ENCODE results near the gene GNA15. TPM values are rescaled to one million over a fixed set of nuclear protein-coding genes. Genes with fewer than 3 reads are reported as not detected.
A peak's percentile ranks its signal among the peaks of the same experiment; 100 is the strongest.

GNA15 gene
- total RNA-seq, 1 donor from 2014 or later: 2.9 TPM

DNA sequence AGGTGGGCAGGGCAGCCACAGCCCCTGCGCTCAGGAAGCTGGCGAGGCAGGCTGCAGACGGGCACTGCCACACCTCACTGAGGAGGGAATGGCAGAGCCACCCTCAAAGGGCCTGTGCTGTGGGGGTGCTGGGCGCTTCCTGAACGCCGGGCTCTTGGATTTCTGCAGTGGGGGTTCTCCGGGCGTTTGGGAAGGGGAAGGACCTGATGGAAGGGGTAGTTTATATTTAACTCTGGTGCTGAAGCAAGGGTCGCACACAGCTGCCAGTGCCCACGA is 31.2 kb upstream of the GNA15 start:
- no peak for ATAC-seq
- DNase-seq (ENCODE audit: missing footprints): peak; percentile 0
- intact Hi-C loops (cut with DNase I): loop anchor here (1.0 to 5.0 kb wide), 2 partner anchors 28 to 142 kb away; no protein-coding TSS in a partner anchor

DNA sequence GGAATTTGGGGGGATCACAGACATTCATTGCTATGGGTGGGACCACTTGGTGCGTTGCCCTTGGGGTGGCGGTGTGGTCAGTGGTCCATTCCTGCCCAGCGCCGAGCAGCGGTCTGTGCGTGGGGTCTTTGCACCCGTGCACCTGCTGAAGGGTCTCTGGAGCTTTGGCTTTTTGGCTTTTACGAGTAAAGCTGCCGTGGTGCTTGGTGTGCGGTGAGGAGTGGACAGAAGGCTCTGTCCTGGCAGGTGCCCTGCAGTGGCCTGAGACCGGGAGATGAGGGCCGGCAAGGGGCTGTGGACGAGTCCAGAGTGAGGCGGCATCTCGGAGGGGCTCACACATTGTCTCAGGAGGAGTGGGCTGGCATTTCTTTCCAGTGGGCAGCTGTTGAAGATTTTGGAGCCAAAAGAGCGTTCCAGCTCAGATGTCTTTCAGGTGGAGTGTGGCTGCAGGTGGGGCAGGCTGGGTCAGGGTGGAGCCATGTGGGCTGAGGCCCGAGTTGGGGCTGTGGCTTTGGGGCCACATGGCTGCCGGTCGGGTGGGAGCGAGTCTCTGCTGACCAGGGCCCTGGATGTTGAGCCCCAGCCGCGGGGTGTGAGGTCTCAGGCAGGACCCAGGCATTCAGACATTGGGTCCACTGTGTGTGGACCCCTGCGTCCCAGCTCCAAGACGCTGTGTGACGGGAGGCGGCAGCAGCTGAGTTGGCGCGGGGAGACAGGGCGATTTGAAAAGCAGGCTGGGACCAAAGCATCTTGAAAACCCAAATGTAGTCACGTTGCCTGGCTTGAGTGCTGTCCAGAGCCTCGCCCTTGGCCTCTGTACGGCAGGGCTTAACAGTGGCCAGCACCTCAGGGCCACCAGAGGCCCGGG is 30.0 kb upstream of the GNA15 start:
- intact Hi-C loops (cut with DNase I): no loop called here
- DNase-seq (ENCODE audit: missing footprints) (no peak), ATAC-seq (no peak)

DNA sequence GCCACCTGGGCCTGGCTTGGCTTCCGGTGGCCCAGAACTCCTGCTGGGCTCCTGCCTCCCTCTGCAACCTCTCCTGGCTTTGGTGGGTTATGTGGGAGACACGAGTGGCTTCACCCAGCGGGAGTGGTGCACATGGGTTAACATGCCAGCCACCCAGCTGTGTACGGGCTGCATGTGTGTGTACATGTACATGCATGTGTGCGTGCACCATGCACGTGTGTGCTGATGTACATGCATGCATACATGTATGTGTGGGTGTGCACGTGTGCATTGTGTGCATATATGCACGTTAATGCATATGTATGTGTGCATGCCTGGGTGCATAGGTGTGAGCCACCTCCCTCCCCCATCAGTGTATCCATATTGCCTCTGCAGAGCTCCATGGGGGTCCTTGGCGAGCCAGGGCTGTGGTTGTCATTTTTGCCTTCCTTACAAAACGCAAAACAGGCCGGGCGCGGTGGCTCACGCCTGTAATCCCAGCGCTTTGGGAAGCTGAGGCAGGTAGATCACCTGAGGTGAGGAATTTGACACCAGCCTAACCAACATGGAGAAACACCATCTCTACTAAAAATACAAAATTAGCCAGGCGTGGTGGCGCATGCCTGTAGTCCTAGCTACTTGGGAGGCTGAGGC is 29.2 kb upstream of the GNA15 start:
- peak; percentile 61 for DNase-seq (ENCODE audit: missing footprints)
- no peak for ATAC-seq
- intact Hi-C loops (cut with DNase I): no loop called here

DNA sequence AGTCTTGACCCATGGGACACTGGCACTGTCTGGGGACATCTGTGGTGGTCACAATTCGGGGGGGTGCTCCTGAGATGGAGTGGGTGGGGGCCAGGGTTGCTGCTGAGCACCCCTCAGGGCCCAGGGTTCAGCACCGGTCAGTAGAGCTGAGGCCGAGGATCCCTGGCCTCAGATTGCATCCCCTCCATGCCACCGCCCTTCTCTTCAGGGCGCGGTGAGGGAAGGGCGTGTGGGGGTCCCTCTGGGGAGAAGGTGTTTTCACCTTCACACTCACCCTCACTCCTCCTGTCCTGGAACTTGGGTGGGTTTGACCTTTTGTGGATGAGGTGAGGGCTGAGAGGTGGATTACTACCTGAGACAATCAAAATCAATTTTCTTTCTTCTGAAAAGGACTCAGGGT is 28.2 kb upstream of the GNA15 start:
- intact Hi-C loops (cut with DNase I): no loop called here
- DNase-seq (ENCODE audit: missing footprints) (no peak), ATAC-seq (no peak)

DNA sequence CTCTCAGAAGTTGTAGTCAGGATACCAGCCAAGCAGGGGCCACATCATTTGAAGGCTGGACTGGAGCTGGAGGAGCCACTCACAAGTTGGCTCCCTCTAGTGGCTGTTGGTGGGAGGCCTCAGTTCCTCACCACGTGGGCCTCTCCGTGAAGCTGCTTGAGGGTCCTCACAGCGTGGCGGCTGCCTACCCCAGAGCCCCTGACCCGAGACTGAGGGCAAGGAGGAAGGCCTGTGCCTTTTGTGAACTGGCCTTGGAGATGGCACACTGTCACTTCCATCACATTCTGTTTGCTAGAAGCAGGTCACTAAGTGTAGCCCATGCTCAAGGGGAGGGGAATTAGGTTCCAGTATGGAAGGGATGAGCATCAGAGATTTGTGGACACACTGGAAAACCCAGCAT is 27.1 kb upstream of the GNA15 start:
- intact Hi-C loops (cut with DNase I): no loop called here
- ATAC-seq: peak; percentile 35
- no peak for DNase-seq (ENCODE audit: missing footprints)

DNA sequence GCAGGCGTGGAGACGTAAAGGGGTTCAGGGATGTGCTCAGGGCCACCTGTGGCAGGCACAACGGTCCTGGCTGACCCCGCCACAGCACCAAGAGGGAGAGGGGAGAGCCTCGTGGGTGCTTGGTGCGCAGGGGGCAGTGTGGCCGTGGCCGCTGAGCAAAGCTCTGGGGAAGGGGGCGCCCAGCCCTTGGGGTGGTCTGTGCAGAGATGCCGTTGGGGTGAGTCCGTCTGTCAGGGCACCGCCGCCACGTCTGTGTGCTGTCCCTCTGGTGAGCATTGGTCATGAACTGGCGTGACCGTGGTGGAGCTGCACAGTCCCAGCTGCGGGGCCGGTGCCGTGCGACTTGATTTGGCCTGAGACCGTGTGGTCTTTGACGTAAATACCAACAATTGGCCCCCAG is 26.3 kb upstream of the GNA15 start:
- intact Hi-C loops (cut with DNase I): no loop called here
- DNase-seq (ENCODE audit: missing footprints): peak; percentile 56
- ATAC-seq: no peak

DNA sequence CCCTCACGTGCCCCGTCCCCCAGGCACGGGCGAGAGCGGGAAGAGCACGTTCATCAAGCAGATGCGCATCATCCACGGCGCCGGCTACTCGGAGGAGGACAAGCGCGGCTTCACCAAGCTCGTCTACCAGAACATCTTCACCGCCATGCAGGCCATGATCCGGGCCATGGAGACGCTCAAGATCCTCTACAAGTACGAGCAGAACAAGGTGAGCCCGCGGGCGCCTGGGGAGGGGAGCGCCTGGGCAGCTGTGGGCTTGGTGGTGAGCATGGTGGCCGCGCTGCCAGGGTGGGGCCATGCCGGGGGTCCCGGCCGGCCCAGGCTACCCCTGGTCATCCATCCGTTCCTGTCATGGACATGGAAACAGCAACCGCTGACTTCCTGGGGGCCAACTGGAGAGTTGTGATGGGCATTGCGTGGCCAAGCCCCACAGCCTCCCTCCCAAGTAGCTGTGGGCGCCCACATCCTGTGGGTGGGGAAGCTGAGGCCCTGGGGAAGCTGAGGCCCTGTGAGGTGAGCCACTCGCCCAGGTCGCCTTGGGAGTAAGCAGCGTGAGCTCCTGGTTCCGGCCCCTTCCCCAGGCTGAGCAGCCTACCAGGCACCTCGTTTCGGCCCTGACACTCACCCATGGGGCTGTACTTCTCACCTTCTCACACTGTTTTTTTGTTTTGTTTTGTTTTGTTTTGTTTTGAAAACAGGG is 25.6 kb upstream of the GNA15 start:
- intact Hi-C loops (cut with DNase I): no loop called here
- DNase-seq (ENCODE audit: missing footprints): peak; percentile 64
- no peak for ATAC-seq

DNA sequence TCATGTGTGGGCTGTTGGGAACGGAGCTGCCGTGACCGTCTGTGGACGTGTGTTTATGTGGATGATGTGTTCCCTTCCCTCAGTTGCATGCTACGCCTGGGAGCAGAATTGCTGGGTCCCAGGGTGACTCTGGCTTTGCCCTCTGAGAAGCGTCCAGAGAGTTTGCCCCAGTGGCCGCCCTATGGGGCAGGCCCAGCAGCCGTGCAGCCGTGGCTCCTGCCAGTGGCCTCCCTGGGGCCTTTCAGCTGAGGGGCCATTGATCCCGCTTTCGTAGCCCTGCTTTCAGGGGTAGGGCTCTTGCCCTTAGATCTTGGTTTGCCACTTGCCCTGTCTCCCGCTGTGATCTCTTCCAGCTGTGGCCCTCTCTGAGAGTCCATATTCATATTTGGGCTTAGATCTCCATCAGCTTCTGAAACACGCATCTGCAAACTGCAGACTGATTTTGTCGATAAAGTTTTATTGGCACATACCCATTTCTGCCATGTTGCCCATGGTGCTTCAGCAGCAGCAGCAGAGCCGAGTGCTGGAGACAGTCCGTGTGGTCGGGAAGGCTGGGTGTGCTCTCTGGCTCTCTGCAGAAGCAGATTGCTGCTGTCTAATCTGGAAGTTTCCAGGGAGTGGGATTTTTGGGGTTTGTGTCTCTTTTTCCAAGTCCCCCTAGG is 24.1 kb upstream of the GNA15 start:
- DNase-seq (ENCODE audit: missing footprints): no peak
- intact Hi-C loops (cut with DNase I): no loop called here
- ATAC-seq: no peak

DNA sequence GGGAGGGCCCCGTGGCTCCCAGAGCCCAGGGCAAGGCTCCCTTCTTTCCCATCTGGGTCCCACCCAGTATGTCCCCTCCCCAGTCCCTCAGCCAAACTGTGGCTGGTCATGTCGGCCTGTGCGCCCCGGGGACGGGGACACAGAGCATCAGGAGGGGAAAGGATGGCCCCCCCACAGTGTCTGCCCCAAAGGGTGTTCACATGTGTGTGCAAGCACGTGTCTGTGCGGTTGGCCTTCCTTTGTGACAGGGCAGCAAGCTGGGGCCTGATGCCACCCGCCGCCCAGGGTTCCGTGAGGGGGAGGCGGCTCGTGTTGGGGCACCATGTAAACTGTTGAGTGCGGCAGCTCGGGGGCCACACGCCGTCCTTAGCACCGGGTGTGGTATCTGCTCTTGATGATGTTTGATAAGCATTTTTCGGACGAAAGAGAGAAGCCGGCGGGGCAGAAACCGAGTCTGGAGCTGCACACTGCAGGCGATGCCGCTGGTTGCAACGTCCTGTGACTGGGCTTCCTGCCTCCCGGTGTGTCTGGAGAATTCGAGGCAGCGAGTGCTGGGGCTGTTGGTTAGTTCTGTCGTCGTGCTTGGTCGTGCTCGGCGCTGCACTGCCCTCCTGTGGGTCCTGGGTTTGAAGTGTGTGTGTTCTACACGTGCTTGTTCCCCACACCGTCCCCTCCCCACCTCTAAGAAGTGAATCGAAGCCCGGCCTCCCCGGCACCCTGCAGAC is 23.3 kb upstream of the GNA15 start:
- ATAC-seq (no peak), DNase-seq (ENCODE audit: missing footprints) (no peak)
- intact Hi-C loops (cut with DNase I): no loop called here

DNA sequence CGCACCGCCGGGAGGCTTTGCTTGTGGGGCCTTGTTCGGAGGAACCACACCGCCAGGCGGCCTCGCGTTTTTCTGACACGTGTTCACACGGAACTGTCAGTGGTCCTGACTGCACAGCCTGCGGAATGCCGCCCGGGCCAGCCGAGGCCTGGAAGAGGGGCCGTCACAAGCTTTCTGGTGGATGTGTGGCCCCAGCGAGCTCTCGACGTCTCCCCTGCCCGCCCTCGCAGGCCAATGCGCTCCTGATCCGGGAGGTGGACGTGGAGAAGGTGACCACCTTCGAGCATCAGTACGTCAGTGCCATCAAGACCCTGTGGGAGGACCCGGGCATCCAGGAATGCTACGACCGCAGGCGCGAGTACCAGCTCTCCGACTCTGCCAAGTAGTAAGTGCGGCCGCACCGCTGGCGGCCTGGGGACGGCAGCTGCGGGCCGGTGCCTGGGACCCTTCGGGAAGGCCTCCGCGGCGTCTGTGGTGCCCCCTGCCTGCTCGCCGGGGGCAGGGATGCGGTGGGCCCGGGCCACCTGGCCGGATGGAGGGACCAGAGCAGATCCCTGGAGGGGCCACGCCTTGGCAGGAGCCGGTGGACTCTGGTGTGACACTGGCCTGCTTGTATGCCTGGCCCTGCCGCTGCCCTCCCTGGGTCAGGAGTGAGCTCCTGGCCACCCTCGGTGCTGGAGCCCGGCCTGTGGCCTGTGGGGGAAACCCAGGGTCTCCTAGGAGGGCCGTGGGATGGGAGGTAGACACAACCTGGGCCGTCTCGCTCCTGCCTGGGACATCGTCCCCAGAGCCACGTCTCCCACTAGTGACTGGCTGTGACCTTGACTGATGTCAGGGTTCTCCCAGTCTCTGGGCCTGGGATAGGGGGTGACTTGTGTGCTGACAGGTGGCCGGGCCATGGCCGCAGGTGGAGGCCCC is 22.5 kb upstream of the GNA15 start:
- peak; percentile 11 for ATAC-seq
- no peak for DNase-seq (ENCODE audit: missing footprints)
- intact Hi-C loops (cut with DNase I): no loop called here

DNA sequence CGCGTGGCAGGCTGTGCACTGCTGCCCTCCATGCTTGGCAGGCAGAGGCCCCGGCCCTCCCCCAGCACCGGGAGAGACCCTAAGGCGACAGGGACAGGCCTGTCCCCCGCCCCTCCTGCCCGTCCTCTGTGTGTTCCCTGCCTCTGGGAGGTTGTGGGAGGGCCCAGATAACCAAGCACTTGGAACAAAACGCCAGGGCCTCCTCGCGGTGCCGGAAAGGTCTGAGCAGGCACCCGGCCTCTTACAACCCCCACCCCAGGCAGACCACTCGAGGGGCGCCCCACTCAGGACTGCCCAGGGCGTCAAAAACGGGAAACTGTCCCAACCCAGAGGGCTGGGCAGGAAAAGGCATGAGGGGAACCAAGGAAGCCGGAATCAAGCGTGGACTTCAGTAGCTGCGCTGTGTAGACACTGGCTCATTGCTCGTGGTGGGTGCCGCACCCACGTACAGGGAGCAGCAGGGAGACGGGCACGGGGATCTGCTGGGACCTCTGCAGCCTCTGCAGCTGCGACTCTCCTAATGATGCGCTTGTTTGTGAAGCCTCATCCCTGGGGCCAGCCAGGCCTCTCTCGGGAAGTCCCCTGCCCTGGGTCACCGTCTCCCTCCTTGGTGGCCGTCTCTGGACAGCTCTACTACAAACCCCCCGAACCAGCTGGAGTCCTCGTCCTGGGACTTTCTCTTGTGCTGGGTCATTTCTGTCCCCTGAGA is 21.7 kb upstream of the GNA15 start:
- ATAC-seq (peak; percentile 21), DNase-seq (ENCODE audit: missing footprints) (no peak)
- intact Hi-C loops (cut with DNase I): no loop called here

DNA sequence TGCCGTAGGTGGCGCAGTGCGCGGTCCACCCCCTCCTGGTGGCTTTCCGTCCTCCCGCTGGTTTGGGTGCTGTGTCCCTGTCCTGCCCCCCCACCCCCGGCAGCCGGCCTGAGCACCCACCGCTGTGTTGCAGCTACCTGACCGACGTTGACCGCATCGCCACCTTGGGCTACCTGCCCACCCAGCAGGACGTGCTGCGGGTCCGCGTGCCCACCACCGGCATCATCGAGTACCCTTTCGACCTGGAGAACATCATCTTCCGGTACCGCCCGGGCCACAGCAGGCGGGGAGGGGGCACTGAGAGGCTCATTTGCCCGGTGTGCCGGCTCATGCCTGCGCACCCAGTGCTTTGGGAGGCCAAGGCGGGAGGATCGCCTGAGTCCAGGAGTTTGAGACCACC is 21.0 kb upstream of the GNA15 start:
- peak; percentile 50 for DNase-seq (ENCODE audit: missing footprints)
- intact Hi-C loops (cut with DNase I): no loop called here
- ATAC-seq: no peak

DNA sequence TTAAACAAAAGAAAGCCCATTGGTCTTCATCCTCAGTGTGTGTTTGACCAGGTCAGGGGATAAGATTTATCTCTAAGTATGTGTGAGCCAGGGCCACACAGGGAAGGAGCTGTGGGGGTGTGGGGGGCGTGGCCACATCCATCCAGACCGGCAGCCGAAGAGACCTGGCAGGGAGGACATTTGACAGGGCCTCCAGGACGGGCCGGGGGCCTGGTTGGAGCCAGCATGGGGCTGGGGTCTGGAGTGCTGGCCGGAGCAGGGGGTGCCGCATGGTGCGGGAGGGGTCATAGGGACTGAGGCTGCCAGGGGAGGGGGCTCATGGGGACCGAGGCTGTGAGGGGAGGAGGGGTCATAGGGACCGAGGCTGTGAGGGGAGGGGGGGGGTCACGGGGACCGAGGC is 20.4 kb upstream of the GNA15 start:
- intact Hi-C loops (cut with DNase I): no loop called here
- DNase-seq (ENCODE audit: missing footprints) (peak; percentile 54), ATAC-seq (no peak)

DNA sequence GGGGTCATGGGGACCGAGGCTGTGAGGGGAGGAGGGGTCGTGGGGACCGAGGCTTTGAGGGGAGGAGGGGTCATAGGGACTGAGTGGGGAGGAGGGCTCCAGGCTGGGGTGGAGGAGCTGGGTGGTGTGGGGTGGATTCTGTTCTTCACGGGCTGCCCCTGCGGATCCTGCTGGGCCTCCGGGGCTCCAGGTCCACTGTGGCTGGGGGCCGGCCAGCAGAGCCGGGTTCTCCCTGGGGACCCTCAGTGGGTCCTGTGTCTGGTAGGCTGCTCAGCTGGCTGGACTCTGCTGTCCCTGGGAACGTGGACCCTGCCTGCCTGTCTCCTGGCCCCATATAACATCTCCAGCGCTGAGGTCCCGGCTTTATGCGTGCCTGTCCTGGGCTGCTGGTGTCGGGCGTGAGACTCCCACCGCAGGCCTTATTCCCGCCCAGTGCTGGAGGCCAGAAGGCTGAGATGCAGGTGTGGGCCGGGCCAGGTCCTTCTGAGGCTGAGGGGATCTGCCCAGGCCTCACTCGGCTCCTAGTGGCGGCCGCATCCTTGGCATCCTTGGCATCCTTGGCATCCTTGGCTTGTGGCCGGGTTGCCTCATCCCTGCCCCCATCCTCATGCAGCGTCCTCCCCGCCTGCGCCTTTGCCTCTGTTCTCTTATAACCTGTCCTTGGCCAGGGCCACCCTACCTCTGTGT is 19.8 kb upstream of the GNA15 start:
- no peak for ATAC-seq
- intact Hi-C loops (cut with DNase I): no loop called here
- peak; percentile 58 for DNase-seq (ENCODE audit: missing footprints)

DNA sequence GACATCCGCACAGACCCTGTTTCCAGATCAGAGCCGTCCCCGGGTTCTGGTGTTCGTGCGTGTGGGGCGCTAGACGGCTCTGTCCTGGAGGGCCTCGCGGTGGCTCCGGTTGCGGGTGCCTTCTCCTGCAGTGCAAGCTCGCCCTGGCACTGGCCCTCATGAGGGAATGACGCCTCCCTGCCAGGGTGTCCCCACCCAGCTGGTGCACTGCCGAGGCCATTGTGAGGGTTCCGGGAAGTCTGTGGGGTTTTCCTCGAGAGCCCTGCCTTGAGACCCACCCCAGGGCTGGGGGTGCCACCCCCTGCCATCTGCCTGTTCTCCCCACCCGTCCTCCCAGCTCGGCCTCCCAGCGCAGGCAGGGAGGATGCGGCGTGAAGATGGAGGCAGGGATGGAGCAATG is 19.2 kb upstream of the GNA15 start:
- intact Hi-C loops (cut with DNase I): no loop called here
- DNase-seq (ENCODE audit: missing footprints) (peak; percentile 39), ATAC-seq (no peak)

DNA sequence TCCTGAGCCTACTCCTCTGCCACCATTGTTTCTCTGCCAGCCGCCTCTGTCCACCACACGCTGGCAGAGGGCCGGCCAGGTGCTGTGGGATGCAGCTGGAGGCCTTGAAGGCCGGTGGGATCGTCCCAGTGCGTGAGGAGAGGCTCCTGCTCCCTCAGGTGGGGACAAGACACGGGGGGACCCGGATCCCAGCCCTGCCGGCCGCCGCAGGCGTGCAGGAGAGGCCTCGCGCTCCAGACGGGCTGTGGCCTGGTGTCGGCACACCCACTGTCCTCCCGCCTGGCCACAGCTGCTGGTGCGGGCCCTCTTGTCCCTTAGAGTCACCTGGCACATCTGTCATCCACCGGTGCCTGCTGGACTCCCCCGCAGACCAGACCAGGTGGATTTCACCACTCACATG is 18.1 kb upstream of the GNA15 start:
- peak; percentile 47 for DNase-seq (ENCODE audit: missing footprints)
- intact Hi-C loops (cut with DNase I): no loop called here
- ATAC-seq: no peak

Data from Right ventricle myocardium inferior (tissue), 1 donor.